ENCODE data around the gene GLTP.

DNA sequence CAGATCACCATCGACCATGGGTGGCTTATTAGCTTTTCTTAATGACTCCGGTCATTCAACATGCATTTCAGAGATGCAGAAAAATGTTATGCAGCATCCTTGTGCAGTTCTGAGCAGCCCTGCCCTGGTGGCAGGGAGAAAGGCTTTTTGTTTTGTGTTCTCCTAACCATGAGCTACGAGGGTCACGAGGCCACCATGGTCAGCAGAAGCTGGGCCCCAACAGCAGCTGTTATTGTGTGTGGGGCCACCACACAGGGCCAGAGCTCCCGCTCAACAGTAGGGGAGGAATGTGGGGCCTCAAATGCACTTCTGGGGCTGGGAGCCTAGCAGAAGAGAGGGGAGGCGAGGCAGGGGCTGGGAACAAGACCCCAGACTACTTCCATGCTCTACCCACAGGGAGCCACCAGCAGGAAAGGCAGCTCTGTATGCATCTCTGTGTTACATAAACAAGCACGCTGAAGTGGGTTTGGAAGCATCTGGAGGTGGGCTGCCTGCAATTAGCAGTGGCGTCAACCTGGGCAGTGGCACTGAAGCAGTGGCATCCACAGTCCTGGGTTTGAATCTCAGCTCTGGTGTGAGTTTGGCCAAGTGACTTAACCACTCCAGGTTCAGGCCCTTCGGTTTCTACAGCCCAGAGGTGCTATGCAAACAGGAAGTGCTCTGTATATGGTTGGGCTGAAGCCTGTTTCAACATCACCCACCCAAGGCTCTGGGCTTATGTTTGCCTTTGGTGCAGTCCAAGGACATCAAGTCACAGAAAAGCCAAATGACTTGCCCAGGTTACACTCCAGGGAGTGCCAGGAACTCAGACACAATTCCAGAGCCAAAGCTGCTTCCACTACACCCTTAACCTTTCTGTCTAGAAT is 16.3 kb downstream of the GLTP start:
- TF ChIP-seq, protein P1, sequence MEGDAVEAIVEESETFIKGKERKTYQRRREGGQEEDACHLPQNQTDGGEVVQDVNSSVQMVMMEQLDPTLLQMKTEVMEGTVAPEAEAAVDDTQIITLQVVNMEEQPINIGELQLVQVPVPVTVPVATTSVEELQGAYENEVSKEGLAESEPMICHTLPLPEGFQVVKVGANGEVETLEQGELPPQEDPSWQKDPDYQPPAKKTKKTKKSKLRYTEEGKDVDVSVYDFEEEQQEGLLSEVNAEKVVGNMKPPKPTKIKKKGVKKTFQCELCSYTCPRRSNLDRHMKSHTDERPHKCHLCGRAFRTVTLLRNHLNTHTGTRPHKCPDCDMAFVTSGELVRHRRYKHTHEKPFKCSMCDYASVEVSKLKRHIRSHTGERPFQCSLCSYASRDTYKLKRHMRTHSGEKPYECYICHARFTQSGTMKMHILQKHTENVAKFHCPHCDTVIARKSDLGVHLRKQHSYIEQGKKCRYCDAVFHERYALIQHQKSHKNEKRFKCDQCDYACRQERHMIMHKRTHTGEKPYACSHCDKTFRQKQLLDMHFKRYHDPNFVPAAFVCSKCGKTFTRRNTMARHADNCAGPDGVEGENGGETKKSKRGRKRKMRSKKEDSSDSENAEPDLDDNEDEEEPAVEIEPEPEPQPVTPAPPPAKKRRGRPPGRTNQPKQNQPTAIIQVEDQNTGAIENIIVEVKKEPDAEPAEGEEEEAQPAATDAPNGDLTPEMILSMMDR (IDR thresholded peaks at IDR 0.05) = no peak
- TF ChIP-seq POLR2A (IDR thresholded peaks at IDR 0.05) = no peak

All from heart left ventricle (tissue), 13 donors.